SIG-M5 treated with dmso at 0.1 percent for 504 hours (cell line): ENCODE data around the gene TIMM9.
"Not testable (repeated sequence)": the region's sequence is repeated elsewhere in the genome, so short reads cannot be mapped to it uniquely, and the experiment has no call there.

Experiments used
- DNase-seq: peaks from one replicate; lab custom pipeline; 2025; ENCODE audit not compliant: unreplicated experiment; lab: John Stamatoyannopoulos, UW

TIMM9 gene, protein sequence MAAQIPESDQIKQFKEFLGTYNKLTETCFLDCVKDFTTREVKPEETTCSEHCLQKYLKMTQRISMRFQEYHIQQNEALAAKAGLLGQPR

DNA sequence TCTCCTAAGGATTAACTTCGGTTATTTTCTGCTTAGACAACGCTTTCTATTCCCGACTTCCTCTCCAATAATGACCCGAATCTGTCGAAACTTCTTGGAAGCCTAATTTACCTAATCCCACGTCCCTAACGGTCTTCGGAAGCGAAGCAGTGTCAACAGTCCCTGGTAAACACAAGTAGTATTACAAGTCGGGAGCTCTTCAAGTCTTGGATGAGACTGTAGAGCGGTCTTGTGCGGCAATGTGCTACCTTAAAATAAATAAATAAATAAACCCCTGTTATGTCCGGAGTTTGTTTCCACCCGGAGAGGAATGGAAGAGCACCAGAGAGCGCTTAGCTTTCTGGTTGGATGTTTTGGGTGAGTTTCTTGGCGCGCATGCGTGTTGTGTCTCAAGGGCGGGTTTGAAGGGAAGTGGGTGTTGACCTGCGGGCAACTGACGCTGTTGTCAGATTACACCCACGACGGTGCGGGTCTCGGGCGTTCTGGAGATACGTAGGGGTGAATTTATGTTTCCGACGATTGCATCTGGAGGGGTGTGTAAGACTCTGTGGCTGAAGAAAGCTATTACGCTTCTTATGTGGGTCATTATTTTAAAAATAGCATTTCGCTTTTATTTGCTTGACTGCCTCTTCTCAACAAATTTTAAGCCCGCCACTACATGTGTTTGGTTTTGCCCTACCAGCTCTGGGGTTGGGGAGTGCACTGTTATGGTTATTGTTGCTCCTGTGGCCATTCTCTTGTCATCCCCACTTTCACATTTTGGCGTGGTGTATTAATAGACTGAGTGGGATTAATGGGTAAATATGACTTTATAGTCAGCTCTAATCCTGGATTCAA lies at the start of gene TIMM9, which contains the start of gene KIAA0586:
TIMM9 (minus strand) TSS at position 251 of the 837 bp plus-strand sequence. CDS start 15,586 bp downstream, outside the sequence.
KIAA0586 (plus strand) TSS at position 439 of the 837 bp plus-strand sequence. CDS start 546 bp downstream, outside the sequence.
- DNase-seq, result peak; percentile 98

DNA sequence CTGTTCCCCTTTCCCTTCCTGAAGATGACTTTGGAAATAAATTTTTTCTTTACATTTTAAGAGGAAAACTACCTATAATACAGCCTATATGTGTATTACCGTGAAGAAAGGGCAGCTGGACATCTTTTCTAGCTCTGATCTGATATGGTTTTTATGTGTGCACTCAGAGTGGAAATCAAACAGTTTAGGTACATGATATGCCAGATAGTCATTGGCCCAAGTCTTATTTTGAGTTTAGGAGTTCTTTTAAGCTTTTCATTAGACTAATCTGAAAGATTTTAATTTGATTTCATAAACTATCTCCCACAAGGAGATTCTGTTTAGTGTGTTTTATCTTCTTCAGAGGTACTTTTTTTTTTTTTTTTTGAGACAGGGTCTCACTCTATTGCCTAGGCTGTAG lies 49.0 kb upstream of the TIMM9 start:
- no peak for DNase-seq

DNA sequence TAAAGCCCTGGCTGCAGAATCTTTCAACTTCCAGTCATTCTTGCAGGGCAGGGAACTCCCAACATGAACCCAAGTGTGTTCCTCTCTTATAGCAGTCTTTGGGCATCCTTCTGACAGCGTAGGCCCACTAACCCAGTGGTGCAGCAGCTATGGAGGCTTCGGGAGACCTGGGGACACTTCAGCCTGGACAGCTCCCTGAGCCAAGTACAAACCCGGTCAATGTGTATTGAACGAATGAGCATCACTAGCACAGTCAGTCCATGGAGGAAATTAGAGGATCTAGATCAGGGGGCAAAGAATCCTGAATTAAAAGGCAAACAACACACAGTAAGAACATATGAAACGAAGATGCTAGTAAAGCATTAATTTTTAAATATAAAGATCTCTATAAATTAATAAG lies 42.0 kb upstream of the TIMM9 start:
- DNase-seq, result no peak

DNA sequence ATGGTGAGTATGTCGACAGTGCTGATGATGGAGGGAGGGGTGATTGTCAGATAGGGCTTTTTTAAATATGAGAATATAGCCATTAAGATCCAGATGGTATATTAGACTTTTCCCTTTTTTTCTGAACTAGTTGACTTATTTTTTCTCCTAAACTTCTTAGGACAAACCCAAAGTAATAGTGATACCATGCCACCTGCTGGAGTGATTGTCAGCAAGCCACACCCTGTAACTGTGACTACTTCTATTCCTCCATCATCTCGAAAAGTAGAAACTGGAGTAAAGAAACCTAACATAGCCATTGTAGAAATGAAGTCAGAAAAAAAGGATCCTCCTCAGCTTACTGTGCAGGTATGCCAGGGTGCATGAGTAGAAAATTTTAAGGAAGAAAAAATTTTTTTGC lies 40.2 kb upstream of the TIMM9 start:
- DNase-seq, result no peak

DNA sequence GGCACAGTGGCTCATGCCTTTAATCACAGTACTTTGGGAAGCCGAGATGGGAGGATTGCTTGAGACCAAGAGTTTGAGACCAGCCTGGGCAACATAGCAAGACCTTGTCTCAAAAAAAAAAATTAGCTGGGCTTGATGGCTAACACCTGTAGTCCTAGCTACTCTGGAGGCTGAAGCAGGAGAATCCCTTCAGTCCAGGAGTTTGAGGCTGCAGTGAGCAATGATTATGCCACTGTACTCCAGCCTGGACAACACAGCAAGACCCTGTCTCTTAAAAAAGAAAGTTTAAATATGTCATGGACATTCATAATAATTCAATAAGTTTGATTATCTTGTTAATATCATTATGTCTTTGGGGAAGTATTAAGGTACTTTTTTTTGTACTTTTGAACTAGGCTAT lies 39.1 kb upstream of the TIMM9 start:
- DNase-seq, result no peak

DNA sequence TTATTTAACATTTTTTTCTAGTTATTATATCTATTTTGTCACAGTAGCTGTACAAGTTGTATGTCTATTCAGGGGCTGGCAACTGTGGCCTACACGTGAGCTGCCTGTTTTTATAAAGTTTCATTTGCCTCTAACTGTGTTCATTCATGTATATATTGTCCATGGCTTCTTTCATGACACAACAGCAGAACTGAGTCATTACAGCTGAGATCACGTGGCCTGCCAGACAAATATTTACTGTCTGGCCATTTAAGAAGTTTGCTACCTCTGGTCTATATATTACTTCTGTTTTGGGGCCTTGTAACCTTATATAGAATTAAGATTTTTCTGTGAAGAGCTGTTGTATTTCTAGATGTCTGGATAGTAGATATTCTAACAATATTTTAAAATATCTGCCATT lies 38.1 kb upstream of the TIMM9 start:
- DNase-seq, result peak; percentile 13

DNA sequence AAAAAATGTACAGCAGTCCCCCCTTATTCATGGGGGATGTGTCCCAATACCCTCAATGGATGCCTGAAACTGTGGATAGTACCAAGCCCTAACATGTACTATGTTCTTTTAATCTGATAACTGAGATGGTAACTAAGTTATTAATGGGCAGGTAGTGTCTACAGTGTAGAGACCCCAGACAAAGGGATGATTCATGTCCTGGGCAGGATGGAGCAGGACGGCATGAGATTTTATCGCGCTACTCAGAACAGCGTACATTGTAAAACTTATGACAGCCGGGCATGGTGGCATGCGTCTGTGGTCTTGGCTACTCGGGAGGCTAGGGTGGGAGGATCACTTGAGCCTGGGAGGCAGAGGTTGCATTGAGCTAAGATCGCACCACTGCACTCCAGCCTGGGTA lies 37.3 kb upstream of the TIMM9 start:
- no peak for DNase-seq

DNA sequence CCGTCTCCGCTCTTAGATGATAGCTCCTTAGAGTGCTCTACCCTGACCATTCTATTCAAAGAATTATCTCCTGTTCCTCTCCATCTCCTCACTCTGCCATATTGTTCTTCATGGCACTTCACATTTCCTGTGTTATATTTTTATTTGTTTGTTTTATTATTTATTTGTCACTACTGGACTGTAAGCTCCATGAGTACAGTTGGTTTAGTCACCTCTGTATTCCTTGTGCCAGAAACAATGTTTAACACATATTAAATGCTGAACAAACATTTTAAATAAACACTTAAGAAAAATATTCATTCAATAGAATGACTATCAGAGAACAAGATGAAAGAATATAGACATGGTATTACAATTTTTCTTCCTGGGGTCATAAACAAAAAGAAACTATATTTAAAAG lies 35.8 kb upstream of the TIMM9 start:
- DNase-seq, result no peak

DNA sequence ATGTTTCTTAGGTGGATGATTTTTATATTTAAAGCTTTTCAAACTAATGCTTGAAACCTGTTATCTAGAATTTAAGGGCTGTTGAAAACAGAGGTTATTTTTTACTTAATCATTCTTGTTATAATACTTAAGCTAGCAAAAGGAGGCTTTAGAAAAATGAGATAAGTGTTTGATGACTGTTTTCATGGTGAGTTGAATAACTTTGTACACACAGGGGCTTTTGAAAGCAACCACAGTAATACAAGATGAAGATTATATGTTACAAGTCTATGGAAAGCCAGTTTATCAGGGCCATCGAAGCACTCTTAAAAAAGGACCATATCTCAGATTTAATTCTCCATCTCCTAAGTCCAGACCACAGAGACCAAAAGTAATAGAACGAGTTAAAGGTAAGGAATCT lies 33.4 kb upstream of the TIMM9 start:
- DNase-seq, result no peak

DNA sequence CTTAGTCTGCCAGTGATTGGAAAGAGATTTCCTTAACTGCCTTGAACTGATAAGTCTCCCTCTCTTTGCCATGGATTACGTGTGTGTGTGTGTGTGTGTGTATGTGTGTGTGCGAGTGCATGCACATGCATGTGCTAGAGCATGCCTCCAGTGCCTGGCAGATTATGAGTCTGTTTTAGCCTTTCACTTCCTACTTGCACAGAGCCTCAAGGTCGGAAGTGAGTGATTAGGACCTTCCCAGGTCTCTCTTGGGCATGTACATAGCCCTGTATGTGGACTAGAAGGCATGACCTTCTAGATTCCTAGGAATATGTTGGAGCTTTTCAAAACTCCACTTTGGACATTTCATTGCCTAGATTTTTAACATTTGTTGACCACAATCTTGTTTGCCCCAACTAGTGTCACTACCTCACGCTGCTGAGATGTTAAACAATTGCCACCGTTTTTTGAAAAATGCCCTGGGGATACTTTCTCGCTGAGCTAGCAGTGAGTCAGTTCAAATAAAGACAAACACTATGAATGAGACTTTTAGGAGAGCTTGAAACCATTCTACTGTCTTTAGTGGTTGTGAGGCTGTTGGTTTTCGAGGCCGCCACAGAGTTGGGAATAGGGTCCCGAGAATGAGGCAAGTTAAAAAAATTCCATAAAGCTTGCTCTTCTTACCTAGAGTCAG lies 28.4 kb upstream of the TIMM9 start:
- DNase-seq, result peak; percentile 30

DNA sequence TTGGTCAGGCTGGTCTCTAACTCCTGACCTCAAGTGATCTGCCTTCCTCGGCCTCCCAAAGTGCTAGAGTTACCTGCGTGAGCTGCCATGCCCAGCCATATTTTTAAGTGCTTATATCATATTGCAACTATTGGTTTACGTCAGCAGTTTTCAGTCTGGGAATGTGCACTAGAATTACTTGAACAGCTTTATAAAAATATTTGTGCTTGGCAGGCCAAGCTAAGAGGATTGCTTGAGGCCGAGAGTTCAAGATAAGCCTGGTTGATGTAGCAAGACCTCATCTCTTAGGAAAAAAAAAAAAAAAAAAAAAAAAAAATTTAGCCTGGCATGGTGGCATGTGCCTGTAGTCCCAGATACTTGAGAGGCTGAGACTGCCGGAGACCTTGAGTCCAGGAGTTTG lies 17.3 kb upstream of the TIMM9 start:
- no peak for DNase-seq

DNA sequence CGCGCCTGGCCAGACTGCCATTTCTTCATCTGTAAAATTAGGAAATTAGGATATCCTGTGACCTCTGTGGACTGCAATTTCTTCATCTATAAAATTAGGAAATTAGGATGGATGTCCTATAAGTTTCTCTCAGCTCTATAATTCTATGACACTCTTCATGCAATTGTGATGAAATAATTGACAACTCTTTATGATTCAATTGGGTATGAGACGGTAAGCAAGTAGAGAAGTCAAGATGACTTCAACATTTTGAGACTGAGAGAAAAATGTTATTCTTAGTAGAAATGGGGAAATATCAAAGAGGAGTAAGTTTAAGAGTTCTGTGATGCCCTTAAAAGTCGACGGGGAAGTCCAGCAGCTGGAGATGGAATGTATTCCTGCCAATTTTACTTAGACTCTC lies 12.1 kb upstream of the TIMM9 start:
- no peak for DNase-seq

DNA sequence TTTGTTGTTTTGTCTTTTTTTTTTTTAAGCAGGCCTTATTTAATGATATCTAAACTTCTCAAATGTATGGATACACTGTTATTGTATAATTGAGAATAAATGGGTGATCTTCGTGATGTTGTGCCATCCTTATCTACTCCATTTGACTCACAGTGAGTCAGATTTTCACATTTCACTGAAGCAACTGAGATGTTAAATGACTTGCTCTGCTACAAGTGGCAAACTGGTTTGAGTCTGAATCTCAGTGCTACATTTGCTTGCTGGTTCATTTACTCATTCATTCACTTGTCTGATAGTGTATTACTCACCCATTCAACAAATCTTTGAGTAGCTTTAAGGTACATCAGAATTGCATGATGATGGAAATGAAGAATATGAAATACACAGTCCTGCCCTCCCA lies 2.8 kb upstream of the TIMM9 start:
- DNase-seq, result no peak

DNA sequence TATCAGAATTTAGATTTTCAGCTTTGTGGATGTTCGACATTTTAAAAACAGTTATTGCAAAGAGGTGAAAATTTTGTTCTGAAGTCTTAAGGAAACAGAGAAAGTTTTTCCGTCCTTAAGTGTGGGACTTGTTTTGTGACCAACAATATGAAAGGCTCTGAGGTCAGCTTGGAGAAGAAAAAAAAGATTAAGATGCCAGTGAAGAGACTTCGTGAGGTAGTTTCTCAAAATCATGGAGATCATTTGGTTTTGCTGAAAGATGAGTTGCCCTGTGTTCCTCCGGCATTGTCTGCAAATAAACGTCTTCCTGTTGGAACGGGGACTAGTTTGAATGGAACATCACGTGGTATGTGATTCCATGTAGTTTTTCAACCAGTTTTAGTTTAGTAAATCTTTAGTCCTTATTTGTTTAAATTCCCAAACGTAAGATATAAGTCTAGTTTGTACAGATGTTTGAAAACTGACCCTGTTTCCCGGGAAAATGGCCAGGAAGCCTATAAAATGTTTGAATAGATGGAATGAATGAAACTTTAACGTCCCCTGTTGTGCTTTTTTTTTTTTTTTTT lies 870 bp upstream of the TIMM9 start:
- DNase-seq, result peak; percentile 72

DNA sequence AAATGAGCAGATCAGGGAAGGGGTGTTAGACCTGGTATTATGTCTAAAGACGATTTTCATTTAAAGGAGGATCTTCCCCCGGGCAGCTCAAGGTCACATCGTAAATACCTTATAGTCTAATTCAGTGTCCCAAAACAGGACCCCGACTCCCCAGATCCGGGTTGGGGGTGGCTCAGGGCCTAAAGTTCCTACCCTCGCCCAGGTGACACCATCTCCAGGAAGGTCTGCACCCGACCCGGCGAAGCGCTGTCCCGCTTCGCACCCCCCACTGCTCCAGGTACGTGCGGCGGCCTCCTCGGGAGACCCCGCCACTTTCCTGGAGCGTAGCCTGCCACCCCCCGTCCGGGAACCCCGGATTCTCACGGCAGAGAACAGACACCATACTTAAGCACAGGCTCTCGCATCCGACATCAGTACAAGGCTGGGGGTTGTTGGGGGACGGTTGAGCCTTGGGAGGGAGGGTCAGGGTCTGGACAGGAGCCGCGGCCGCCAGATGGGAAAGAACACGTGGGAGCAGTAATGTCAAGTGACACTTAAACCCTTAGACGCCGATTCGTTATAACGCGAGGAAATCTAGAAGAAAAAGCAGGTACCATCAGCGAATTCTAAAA lies 556 bp downstream of the TIMM9 start:
- peak; percentile 67 for DNase-seq

DNA sequence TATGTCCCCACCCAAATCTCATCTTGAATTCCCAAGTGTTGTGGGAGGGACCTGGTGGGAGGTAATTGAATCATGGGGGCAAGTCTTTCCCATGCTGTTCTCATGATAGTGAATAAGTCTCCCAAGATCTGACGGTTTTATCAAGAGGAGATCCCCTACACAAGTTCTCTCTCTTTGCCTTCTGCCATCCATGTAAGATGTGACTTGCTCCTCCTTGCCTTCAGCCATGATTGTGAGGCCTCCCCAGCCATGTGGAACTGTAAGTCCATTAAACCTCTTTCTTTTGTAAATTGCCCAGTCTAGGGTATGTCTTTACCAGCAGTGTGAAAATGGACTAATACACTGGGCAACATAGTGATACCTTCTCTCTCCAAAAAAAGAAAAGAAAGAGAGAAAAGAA lies 10.4 kb downstream of the TIMM9 start:
- DNase-seq, result not testable (repeated sequence)

DNA sequence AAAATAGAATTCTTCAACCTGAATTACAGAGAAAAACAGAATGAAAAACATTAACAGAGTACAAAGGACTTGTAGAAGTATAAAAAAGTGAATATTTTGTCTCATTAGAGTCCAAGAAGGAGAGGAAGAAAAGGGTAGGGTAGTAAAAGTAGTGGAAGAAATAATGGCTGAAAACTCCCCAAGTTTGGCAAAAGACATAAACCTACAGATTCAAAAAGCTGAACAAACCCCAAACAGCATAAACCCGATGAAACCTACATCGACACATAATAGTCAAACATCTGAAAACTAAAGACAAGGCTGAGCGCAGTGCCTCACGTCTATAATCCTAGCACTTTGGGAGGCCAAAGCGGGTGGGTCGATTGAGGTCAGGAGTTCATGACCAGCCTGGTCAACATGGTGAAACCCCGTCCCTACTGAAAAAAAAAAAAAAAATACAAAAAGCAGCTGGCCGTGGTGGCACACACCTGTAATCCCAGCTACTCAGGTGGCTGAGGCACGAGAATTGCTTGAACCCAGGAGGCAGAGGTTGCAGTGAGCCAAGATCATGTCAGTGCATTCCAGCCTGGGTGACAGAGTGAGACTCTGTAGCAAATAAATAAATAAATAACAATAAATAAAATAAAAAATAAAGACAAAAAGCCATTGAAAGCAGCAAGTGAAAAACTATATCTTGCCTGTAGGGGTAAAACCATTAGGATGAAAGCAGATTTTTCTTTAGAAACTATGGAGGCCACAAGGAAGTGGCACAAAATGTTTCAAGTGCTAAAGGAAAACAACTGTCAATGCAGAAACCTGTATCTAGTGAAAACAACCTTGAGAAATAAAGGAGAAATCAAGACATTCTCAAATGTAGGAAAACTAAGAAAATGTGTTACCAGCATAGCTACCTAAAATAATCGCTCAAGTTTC lies 11.4 kb downstream of the TIMM9 start:
- DNase-seq, result no peak

DNA sequence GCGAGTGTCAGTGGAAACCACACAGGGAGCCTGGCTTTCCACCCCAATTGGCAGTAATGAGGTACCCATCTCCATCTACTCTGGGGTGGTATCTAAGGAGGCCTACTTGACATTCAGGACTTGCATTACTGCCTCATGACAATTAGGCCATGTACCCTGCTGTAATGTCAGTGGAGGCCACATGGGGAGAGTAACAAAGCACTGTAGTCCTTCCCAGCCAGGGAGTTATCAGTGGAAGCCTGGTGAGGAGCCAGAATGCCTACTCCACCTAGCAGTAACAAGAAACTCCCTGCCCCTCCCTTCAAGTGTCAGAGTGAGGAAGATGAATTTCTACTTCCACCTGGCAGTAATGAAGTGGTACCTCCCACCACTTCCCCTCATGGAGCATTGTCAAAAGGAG lies 12.5 kb downstream of the TIMM9 start:
- DNase-seq, result peak; percentile 29

DNA sequence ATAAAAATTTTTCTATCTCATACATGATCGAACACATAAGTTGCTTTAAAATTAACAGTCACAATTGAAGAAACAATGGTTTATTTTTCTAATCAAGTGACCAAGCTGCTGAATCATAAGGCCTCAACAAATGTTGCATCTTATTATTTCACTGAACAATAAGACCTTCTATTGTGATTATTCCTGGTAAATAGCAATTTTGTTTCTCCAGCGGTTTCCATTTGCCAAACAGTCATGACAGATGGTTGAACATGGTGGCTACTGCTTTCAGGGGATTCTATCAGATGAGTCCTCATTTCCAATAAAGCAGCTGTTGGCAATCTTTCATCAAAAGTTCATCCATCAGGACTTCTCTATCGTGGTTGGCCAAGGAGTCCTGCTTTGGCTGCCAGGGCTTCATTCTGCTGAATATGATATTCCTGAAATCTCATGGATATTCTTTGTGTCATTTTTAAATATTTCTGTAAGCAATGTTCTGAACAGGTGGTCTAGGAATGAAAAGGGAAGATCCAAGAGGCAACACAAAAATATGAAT lies 18.6 kb downstream of the TIMM9 start:
- DNase-seq, result no peak

DNA sequence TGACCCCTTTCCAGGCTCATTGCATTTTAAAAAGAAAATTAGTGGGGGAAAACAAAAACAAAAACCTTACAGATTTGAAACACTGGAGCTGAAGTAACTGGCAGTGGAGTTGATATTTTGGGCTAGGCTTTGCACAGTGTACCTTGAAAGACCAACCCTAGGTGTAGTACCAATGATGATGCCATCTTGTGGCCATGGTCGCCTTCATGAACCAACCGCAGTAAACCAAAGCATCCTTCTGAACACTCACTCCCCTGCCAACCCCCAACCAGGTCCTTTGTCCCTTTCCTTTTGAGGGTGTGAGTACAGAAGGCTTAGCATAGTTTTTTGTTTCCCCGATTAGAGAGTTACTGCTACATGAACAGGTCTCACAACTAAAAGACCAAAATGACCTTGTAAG lies 25.7 kb downstream of the TIMM9 start:
- DNase-seq, result no peak
